Endodermal cell (in vitro differentiated cells): ENCODE results near the gene GHRHR. TPM values are rescaled to one million over a fixed set of nuclear protein-coding genes. Genes with fewer than 3 reads are reported as not detected.
A peak's percentile ranks its signal among the peaks of the same experiment; 100 is the strongest.

Experiments used
- DNase-seq: peaks from one replicate; pipeline ENCODE4 v3.0.0-alpha.2; 2017
- H3K27ac ChIP-seq: 2 replicates; pipeline ENCODE4 v1.5.1; 2013; ENCODE audit warnings: mild to moderate bottlenecking, low read depth, low read length, moderate library complexity
- H3K27me3 ChIP-seq: 2 replicates; pipeline ENCODE4 v1.6.1; 2013; ENCODE audit warnings: mild to moderate bottlenecking, low read length, moderate library complexity; ENCODE audit not compliant: insufficient read depth, control insufficient read depth, poor library complexity, severe bottlenecking
- H3K36me3 ChIP-seq: 2 replicates; pipeline ENCODE4 v1.7.0; 2013; ENCODE audit warnings: mild to moderate bottlenecking, low read length, moderate library complexity; ENCODE audit not compliant: control insufficient read depth, insufficient read depth
- H3K4me1 ChIP-seq: one replicate; pipeline ENCODE4 v1.7.0; 2013; ENCODE audit warnings: low read length; ENCODE audit not compliant: control insufficient read depth, insufficient read depth
- H3K4me3 ChIP-seq: 2 replicates; pipeline ENCODE4 v1.5.1; 2013; ENCODE audit warnings: mild to moderate bottlenecking, low read length, moderate library complexity
- H3K9ac ChIP-seq: 2 replicates; pipeline ENCODE4 v1.6.1; 2013; ENCODE audit warnings: mild to moderate bottlenecking, low read length, moderate library complexity; ENCODE audit not compliant: poor library complexity, severe bottlenecking; ENCODE audit errors: extremely low read depth
- H3K9me3 ChIP-seq: 2 replicates; pipeline ENCODE4 v1.6.1; 2013; ENCODE audit warnings: mild to moderate bottlenecking, low read length, moderate library complexity; ENCODE audit not compliant: control insufficient read depth
- H3K27ac Mint-ChIP-seq: 2 replicates; pipeline ENCODE4 v1.8.0; 2020; ENCODE audit warnings: mixed read lengths
- H3K27me3 Mint-ChIP-seq: 2 replicates; pipeline ENCODE4 v1.8.0; 2021; ENCODE audit warnings: mild to moderate bottlenecking, mixed read lengths; ENCODE audit not compliant: insufficient read depth
- H3K36me3 Mint-ChIP-seq: 2 replicates; pipeline ENCODE4 v1.8.0; 2020; ENCODE audit warnings: low read depth, mixed read lengths
- H3K4me1 Mint-ChIP-seq: 2 replicates; pipeline ENCODE4 v1.8.0; 2020; ENCODE audit warnings: mixed read lengths
- H3K4me3 Mint-ChIP-seq: 2 replicates; pipeline ENCODE4 v1.8.0; 2020; ENCODE audit warnings: mild to moderate bottlenecking, moderate library complexity, mixed read lengths
- H3K9me3 Mint-ChIP-seq: 2 replicates; pipeline ENCODE4 v1.8.0; 2020; ENCODE audit warnings: mild to moderate bottlenecking, mixed read lengths
- CTCF ChIP-seq: fragments of 200-600 bp; sonication (generic); conservative IDR thresholded peaks from 2 replicates; pipeline ENCODE4 v1.5.0; 2021; ENCODE audit warnings: antibody characterized with exemption, mild to moderate bottlenecking
- WGBS, 2 experiments: methylation state at CpG; one replicate each; pipeline versions ENCODE4 v1.1.5 to v1.1.7; 2013; ENCODE audit warnings: missing lambda C conversion rate in 2 of 2, mixed read lengths in 1 of 2; ENCODE audit not compliant: insufficient coverage in 1 of 2, insufficient read length in 1 of 2; 5-methylcytosine and 5-hydroxymethylcytosine counted together
- total RNA-seq, 2 donors: library from RNA; stranded (reverse); fragmentation: NEBNext Ultra II Directional in 1 of 2; extraction: Animal tissue kit (Norgen Biotek cat#: 25700) in 1 of 2; gene quantifications; 2 replicates in 1 of 2; 3 replicates in 1 of 2; pipeline ENCODE4 v1.2.1, GENCODE V29; 2021

GHRHR gene
- total RNA-seq, 2 donors from 2014 or later, result not detected

- Mint-ChIP-seq H3K27me3 (peaks cover 10% of the 10 kb centered on the region), H3K4me1 (no peaks in the 10 kb centered on the region), H3K9me3 (peaks cover 7% of the 10 kb centered on the region), H3K36me3 (no peaks in the 10 kb centered on the region), H3K27ac (no peak overlapping the region), H3K4me3 (no peak overlapping the region)
- no peak overlapping the region for H3K27ac ChIP-seq
- H3K9ac ChIP-seq, result no peak overlapping the region
- no peak for TF ChIP-seq CTCF
- H3K9me3 ChIP-seq, result no peaks in the 10 kb centered on the region
- no peak overlapping the region for H3K4me3 ChIP-seq
- no peaks in the 10 kb centered on the region for H3K27me3 ChIP-seq
- H3K36me3 ChIP-seq, result no peaks in the 10 kb centered on the region
- 85 to 90% methylated on average over 2 to 3 of the region's 3 CpGs for WGBS, 2 experiments
- no peaks in the 10 kb centered on the region for H3K4me1 ChIP-seq
- DNase-seq, result peak; percentile 23
Observed at GRCh38 chr7:30927040-30927439, 36.7 kb upstream of the GHRHR start.

- Mint-ChIP-seq H3K27ac (no peak overlapping the region), H3K4me1 (peaks cover 3% of the 10 kb centered on the region), H3K36me3 (no peaks in the 10 kb centered on the region), H3K4me3 (no peak overlapping the region), H3K9me3 (peaks cover 7% of the 10 kb centered on the region), H3K27me3 (peaks cover 12% of the 10 kb centered on the region)
- TF ChIP-seq CTCF, result no peak
- Histone ChIP-seq H3K27me3 (no peaks in the 10 kb centered on the region), H3K36me3 (no peaks in the 10 kb centered on the region), H3K9me3 (no peaks in the 10 kb centered on the region), H3K4me1 (no peaks in the 10 kb centered on the region), H3K9ac (no peak overlapping the region), H3K27ac (no peak overlapping the region), H3K4me3 (no peak overlapping the region)
- DNase-seq, result peak; percentile 9
- WGBS, 2 experiments, result 83 to 85% methylated on average over 3 of the region's 3 CpGs
Observed at GRCh38 chr7:30927559-30927958, 36.2 kb upstream of the GHRHR start.

DNA sequence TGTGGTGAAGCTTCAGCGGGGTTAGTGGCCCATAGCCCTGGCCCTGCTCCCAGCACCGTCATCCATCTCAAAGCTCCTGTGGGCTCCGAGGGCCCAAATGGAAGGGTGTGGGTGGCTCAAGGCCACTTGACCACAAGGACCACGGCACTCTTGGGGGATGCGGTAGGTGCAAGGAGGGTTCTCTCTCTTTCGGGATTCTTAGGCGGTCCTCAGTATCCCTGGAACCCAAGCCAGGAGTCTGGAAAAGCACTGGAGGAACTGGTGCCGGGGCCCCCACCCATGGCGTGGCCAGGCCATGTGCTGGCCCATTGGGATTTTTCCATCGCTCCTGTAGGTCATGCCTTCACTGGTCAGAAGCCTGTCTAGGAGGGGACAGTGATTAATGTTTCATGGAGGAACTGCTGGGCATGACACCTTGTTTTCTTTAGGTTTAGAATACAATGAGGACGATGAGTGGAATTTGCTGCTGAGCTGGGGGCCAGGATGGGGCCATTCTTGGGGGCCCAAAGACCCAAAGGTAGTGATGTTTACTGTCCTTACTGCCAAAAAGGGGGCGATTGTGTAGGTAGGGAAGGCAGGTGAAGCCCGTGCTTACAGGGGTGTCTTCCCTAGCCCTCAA lies 35.4 kb upstream of the GHRHR start:
- Mint-ChIP-seq H3K9me3 (peaks cover 7% of the 10 kb centered on the region), H3K4me1 (peaks cover 4% of the 10 kb centered on the region), H3K27me3 (peaks cover 14% of the 10 kb centered on the region), H3K36me3 (no peaks in the 10 kb centered on the region), H3K4me3 (no peak overlapping the region), H3K27ac (no peak overlapping the region)
- no peaks in the 10 kb centered on the region for H3K9me3 ChIP-seq
- TF ChIP-seq CTCF, result no peak
- no peak overlapping the region for H3K9ac ChIP-seq
- H3K4me1 ChIP-seq, result no peaks in the 10 kb centered on the region
- H3K27ac ChIP-seq, result no peak overlapping the region
- DNase-seq, result peak; percentile 15
- H3K4me3 ChIP-seq, result no peak overlapping the region
- no peaks in the 10 kb centered on the region for H3K27me3 ChIP-seq
- 95 to 96% methylated on average over 4 to 13 of the region's 13 CpGs for WGBS, 2 experiments
- no peaks in the 10 kb centered on the region for H3K36me3 ChIP-seq
